ENCODE measurements around the gene UBE3A. TPM values are rescaled to one million over a fixed set of nuclear protein-coding genes. Genes with fewer than 3 reads are reported as not detected.

The UBE3A gene
- total RNA-seq, 2 experiments from 2014 or later: 124 to 126 TPM

DNA sequence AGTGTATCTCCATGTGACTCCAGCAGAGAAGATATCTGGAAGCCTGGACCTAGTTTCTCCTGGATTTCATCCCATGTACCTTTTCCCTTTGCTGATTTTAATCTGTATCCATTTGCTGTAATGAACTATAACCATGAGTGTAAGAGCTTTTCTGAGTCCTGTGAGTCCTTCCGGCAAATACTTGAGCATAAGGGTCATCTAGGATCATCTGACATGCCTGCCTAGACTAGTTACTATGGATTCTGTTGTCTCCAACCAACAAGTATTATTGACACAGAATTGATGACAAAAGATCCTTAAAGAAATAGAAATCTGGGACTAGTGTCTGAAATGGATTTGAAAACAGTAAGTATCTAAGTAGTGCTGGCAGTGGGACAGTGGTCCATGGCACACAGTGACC lies 11.3 kb upstream of the UBE3A start:
- no peak for DNase-seq
- POLR2A ChIA-PET: no interaction called here
- Mint-ChIP-seq H3K4me3 (no peak overlapping the region), H3K27ac (no peak overlapping the region), H3K4me1 (ENCODE audit: low read depth) (no peaks in the 10 kb centered on the region), H3K36me3 (ENCODE audit: low read depth) (peaks cover 5% of the 10 kb centered on the region), H3K27me3 (peaks cover 28% of the 10 kb centered on the region), H3K9me3 (peaks cover 3% of the 10 kb centered on the region)
- no peaks in the 10 kb centered on the region for H3K4me1 ChIP-seq (ENCODE audit: insufficient read depth, low read length)
- ATAC-seq (ENCODE audit: poor library complexity): no peak
- intact Hi-C loops (cut with DNase I, micrococcal nuclease): no loop called here
- TF ChIP-seq, protein P1, sequence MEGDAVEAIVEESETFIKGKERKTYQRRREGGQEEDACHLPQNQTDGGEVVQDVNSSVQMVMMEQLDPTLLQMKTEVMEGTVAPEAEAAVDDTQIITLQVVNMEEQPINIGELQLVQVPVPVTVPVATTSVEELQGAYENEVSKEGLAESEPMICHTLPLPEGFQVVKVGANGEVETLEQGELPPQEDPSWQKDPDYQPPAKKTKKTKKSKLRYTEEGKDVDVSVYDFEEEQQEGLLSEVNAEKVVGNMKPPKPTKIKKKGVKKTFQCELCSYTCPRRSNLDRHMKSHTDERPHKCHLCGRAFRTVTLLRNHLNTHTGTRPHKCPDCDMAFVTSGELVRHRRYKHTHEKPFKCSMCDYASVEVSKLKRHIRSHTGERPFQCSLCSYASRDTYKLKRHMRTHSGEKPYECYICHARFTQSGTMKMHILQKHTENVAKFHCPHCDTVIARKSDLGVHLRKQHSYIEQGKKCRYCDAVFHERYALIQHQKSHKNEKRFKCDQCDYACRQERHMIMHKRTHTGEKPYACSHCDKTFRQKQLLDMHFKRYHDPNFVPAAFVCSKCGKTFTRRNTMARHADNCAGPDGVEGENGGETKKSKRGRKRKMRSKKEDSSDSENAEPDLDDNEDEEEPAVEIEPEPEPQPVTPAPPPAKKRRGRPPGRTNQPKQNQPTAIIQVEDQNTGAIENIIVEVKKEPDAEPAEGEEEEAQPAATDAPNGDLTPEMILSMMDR (IDR thresholded peaks at IDR 0.05): no peak
- no peak overlapping the region for H3K4me3 ChIP-seq (ENCODE audit: low read length)
- H3K9me3 ChIP-seq (ENCODE audit: control insufficient read depth in 1 of 2, insufficient read depth in 1 of 2, low read length in 2 of 2): peaks cover 0 to 10% of the 10 kb centered on the region in 2 experiments
- H3K27me3 ChIP-seq (ENCODE audit: control insufficient read depth in 1 of 2, insufficient read depth in 2 of 2, low read length in 2 of 2): peaks cover 0 to 3% of the 10 kb centered on the region in 2 experiments
- CTCF ChIA-PET: no interaction called here
- H3K36me3 ChIP-seq (ENCODE audit: insufficient read depth, low read length): no peaks in the 10 kb centered on the region
- H3K27ac ChIP-seq (ENCODE audit: low read depth in 1 of 2, low read length in 2 of 2): no peak overlapping the region

DNA sequence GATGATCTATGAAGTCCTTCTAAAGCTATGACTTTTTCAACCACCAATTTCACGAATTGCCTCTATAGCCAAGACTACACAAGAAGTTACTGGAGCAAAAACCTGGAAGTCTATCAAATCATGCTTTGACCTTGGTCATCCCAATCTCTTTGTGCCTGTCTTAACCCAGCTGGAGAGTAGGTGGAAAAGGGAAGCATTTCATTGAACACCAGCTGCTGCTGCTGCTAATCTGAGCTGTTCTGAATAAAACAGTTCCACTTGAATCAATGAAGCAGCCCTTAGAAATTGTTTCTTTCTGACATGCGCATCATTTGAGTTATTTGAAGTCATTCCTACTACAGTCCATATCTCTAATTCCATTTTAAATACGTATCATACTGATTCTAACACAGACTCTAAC lies 7.3 kb upstream of the UBE3A start:
- H3K36me3 Mint-ChIP-seq (ENCODE audit: low read depth): peaks cover 5% of the 10 kb centered on the region
- H3K4me1 Mint-ChIP-seq (ENCODE audit: low read depth): no peaks in the 10 kb centered on the region
- ChIA-PET POLR2A (no interaction called here), CTCF (interaction anchor here (0.6 kb wide), 1 partner anchor 282 kb away, joined by 3 read pairs; no protein-coding TSS in a partner anchor)
- Histone ChIP-seq H3K36me3 (ENCODE audit: insufficient read depth, low read length) (no peaks in the 10 kb centered on the region), H3K27ac (ENCODE audit: low read depth in 1 of 2, low read length in 2 of 2) (no peak overlapping the region), H3K27me3 (ENCODE audit: control insufficient read depth in 1 of 2, insufficient read depth in 2 of 2, low read length in 2 of 2) (peaks cover 0 to 3% of the 10 kb centered on the region in 2 experiments), H3K9me3 (ENCODE audit: control insufficient read depth in 1 of 2, insufficient read depth in 1 of 2, low read length in 2 of 2) (peaks cover 0 to 4% of the 10 kb centered on the region in 2 experiments), H3K4me3 (ENCODE audit: low read length) (no peak overlapping the region), H3K4me1 (ENCODE audit: insufficient read depth, low read length) (no peaks in the 10 kb centered on the region)
- intact Hi-C loops (cut with DNase I, micrococcal nuclease): no loop called here
- H3K4me3 Mint-ChIP-seq: no peak overlapping the region
- no peak for ATAC-seq (ENCODE audit: poor library complexity)
- no peak overlapping the region for H3K27ac Mint-ChIP-seq
- TF ChIP-seq, protein P1 (IDR thresholded peaks at IDR 0.05): no peak
- no peaks in the 10 kb centered on the region for H3K9me3 Mint-ChIP-seq
- no peak for DNase-seq
- peaks cover 30% of the 10 kb centered on the region for H3K27me3 Mint-ChIP-seq

DNA sequence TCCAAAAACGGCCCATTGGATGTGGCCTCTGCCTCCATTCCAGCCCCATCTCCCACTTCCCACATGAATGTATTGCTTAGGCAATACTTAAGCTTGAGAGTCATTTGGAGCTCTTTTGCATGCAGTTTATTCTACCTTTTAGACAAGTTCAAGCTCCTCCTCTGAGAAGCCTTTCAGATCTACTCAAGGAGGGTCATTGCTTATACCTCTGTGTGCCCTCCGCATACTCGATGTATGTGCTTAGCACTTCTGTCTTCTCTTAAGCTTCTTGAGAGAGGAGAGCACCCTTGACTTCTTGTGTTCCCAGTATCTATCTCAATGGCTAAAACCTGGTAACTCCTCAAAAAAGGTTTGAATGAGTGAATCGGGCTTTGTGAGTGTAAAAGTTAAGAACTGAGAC lies 6.6 kb upstream of the UBE3A start:
- Mint-ChIP-seq H3K27ac (no peak overlapping the region), H3K27me3 (peaks cover 28% of the 10 kb centered on the region), H3K36me3 (ENCODE audit: low read depth) (peaks cover 4% of the 10 kb centered on the region), H3K4me1 (ENCODE audit: low read depth) (no peaks in the 10 kb centered on the region), H3K4me3 (no peak overlapping the region), H3K9me3 (no peaks in the 10 kb centered on the region)
- no peaks in the 10 kb centered on the region for H3K4me1 ChIP-seq (ENCODE audit: insufficient read depth, low read length)
- no peaks in the 10 kb centered on the region for H3K9me3 ChIP-seq (ENCODE audit: control insufficient read depth in 1 of 2, insufficient read depth in 1 of 2, low read length in 2 of 2)
- ChIA-PET CTCF (no interaction called here), POLR2A (no interaction called here)
- TF ChIP-seq, protein P1 (IDR thresholded peaks at IDR 0.05): no peak
- H3K27ac ChIP-seq (ENCODE audit: low read depth in 1 of 2, low read length in 2 of 2): no peak overlapping the region
- H3K4me3 ChIP-seq (ENCODE audit: low read length): no peak overlapping the region
- intact Hi-C loops (cut with DNase I, micrococcal nuclease): no loop called here
- DNase-seq (no peak), ATAC-seq (ENCODE audit: poor library complexity) (no peak)
- H3K27me3 ChIP-seq (ENCODE audit: control insufficient read depth in 1 of 2, insufficient read depth in 2 of 2, low read length in 2 of 2): peaks cover 0 to 3% of the 10 kb centered on the region in 2 experiments
- no peaks in the 10 kb centered on the region for H3K36me3 ChIP-seq (ENCODE audit: insufficient read depth, low read length)

Data from CD4-positive, alpha-beta T cell (primary cell).